ENCODE results near the gene NHLRC4. TPM values are rescaled to one million over a fixed set of nuclear protein-coding genes. Genes with fewer than 3 reads are reported as not detected.
A peak's percentile ranks its signal among the peaks of the same experiment; 100 is the strongest.

NHLRC4 gene
- total RNA-seq, 2 donors from 2014 or later = 2.9 to 6.2 TPM

GRCh38 chr16:582614-583331, 16.0 kb downstream of the NHLRC4 start:
- Histone ChIP-seq H3K27me3 (replicated peaks; ENCODE audit: insufficient read depth) (no peaks in the 10 kb centered on the region), H3K9me3 (no peaks in the 10 kb centered on the region), H3K36me3 (no peaks in the 10 kb centered on the region), H3K4me3 (no peak overlapping the region), H3K4me1 (replicated peaks) (no peaks in the 10 kb centered on the region), H3K27ac (no peak overlapping the region)
- DNase-seq (ENCODE audit: low spot score) = no peak
- TF ChIP-seq POLR2AphosphoS5 (IDR thresholded peaks at IDR 0.05) = no peak
- TF ChIP-seq POLR2A (IDR thresholded peaks at IDR 0.05) = no peak
- TF ChIP-seq CTCF (IDR thresholded peaks at IDR 0.05) = no peak
- 88% methylated on average over 18 of the region's 21 CpGs for WGBS
- intact Hi-C loops (cut with DNase I) = no loop called here

- no peak for DNase-seq (ENCODE audit: low spot score)
- H3K9me3 ChIP-seq = no peaks in the 10 kb centered on the region
- intact Hi-C loops (cut with DNase I) = no loop called here
- no peak overlapping the region for H3K4me3 ChIP-seq
- H3K27me3 ChIP-seq (replicated peaks; ENCODE audit: insufficient read depth) = no peaks in the 10 kb centered on the region
- no peaks in the 10 kb centered on the region for H3K4me1 ChIP-seq (replicated peaks)
- no peaks in the 10 kb centered on the region for H3K36me3 ChIP-seq
- 64% methylated on average over 16 of the region's 16 CpGs for WGBS
- H3K27ac ChIP-seq = no peak overlapping the region
- TF ChIP-seq CTCF (IDR thresholded peaks at IDR 0.05) (no peak), POLR2AphosphoS5 (IDR thresholded peaks at IDR 0.05) (no peak), POLR2A (IDR thresholded peaks at IDR 0.05) (no peak)
Observed at GRCh38 chr16:583470-583814, 16.6 kb downstream of the NHLRC4 start.

GRCh38 chr16:583815-584591, 17.2 kb downstream of the NHLRC4 start:
- intact Hi-C loops (cut with DNase I) = no loop called here
- no peak for DNase-seq (ENCODE audit: low spot score)
- TF ChIP-seq CTCF (IDR thresholded peaks at IDR 0.05) (no peak), POLR2A (IDR thresholded peaks at IDR 0.05) (no peak), POLR2AphosphoS5 (IDR thresholded peaks at IDR 0.05) (no peak)

GRCh38 chr16:585351-585750, 18.5 kb downstream of the NHLRC4 start:
- DNase-seq (ENCODE audit: low spot score) = no peak
- Histone ChIP-seq H3K27me3 (replicated peaks; ENCODE audit: insufficient read depth) (no peaks in the 10 kb centered on the region), H3K36me3 (no peaks in the 10 kb centered on the region), H3K27ac (no peak overlapping the region), H3K9me3 (no peaks in the 10 kb centered on the region), H3K4me1 (replicated peaks) (no peaks in the 10 kb centered on the region), H3K4me3 (no peak overlapping the region)
- TF ChIP-seq POLR2AphosphoS5 (IDR thresholded peaks at IDR 0.05) = no peak
- no peak for TF ChIP-seq POLR2A (IDR thresholded peaks at IDR 0.05)
- TF ChIP-seq CTCF (IDR thresholded peaks at IDR 0.05) = peak in 1 of 4 experiments; percentile 13
- WGBS = 8% methylated on average over 6 of the region's 10 CpGs
- intact Hi-C loops (cut with DNase I) = no loop called here

More at GRCh38 chr16:583815-584591, 17.2 kb downstream of the NHLRC4 start:
- H3K36me3 ChIP-seq = no peaks in the 10 kb centered on the region
- H3K4me1 ChIP-seq (replicated peaks) = no peaks in the 10 kb centered on the region
- no peak overlapping the region for H3K27ac ChIP-seq
- no peaks in the 10 kb centered on the region for H3K9me3 ChIP-seq
- H3K4me3 ChIP-seq = no peak overlapping the region
- WGBS = 48% methylated on average over 33 of the region's 38 CpGs
- H3K27me3 ChIP-seq (replicated peaks; ENCODE audit: insufficient read depth) = no peaks in the 10 kb centered on the region
